ENCODE measurements around the gene STBD1. TPM values are rescaled to one million over a fixed set of nuclear protein-coding genes. Genes with fewer than 3 reads are reported as not detected.
"Not testable (repeated sequence)": the region's sequence is repeated elsewhere in the genome, so short reads cannot be mapped to it uniquely, and the experiment has no call there.

STBD1 gene
- total and polyA plus RNA-seq, 12 donors: 1.0 to 6.3 (median 3.5) TPM

DNA sequence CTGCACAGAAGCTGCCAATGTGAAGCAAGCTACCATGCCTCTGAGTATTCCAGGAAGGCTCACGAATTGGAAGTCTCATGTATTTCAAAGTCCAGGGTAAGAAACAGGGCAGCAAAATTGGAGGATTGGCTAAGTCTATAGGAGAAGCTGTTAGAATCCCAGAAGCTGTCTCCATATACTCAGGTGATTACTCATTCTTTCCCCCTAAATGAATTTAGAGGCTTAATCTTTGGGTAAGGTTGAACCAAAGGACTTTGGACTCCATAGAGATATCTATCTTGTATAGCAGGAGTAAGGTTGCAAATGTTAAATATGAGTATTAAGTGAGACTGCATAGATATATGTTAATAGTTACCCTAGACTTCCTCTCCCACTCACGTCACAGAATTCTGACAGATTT is 36.3 kb downstream of the STBD1 start:
- Histone ChIP-seq H3K9me3 (replicated peaks in 1 of 3) (no peaks in the 10 kb centered on the region), H3K27ac (no peak overlapping the region), H3K4me1 (replicated peaks in 1 of 2) (peaks cover 0 to 10% of the 10 kb centered on the region in 2 donors), H3K27me3 (no peaks in the 10 kb centered on the region), H3K36me3 (replicated peaks in 1 of 2) (no peaks in the 10 kb centered on the region), H3K4me3 (no peak overlapping the region)
- WGBS, 4 donors: 72 to 89% (median 83%) methylated on average over 2 of the region's 2 CpGs
- intact Hi-C loops (cut with DNase I): no loop called here
- no peak for DNase-seq
- TF ChIP-seq, protein P1, sequence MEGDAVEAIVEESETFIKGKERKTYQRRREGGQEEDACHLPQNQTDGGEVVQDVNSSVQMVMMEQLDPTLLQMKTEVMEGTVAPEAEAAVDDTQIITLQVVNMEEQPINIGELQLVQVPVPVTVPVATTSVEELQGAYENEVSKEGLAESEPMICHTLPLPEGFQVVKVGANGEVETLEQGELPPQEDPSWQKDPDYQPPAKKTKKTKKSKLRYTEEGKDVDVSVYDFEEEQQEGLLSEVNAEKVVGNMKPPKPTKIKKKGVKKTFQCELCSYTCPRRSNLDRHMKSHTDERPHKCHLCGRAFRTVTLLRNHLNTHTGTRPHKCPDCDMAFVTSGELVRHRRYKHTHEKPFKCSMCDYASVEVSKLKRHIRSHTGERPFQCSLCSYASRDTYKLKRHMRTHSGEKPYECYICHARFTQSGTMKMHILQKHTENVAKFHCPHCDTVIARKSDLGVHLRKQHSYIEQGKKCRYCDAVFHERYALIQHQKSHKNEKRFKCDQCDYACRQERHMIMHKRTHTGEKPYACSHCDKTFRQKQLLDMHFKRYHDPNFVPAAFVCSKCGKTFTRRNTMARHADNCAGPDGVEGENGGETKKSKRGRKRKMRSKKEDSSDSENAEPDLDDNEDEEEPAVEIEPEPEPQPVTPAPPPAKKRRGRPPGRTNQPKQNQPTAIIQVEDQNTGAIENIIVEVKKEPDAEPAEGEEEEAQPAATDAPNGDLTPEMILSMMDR (IDR thresholded peaks at IDR 0.05): no peak
- TF ChIP-seq POLR2A (IDR thresholded peaks at IDR 0.05): no peak

DNA sequence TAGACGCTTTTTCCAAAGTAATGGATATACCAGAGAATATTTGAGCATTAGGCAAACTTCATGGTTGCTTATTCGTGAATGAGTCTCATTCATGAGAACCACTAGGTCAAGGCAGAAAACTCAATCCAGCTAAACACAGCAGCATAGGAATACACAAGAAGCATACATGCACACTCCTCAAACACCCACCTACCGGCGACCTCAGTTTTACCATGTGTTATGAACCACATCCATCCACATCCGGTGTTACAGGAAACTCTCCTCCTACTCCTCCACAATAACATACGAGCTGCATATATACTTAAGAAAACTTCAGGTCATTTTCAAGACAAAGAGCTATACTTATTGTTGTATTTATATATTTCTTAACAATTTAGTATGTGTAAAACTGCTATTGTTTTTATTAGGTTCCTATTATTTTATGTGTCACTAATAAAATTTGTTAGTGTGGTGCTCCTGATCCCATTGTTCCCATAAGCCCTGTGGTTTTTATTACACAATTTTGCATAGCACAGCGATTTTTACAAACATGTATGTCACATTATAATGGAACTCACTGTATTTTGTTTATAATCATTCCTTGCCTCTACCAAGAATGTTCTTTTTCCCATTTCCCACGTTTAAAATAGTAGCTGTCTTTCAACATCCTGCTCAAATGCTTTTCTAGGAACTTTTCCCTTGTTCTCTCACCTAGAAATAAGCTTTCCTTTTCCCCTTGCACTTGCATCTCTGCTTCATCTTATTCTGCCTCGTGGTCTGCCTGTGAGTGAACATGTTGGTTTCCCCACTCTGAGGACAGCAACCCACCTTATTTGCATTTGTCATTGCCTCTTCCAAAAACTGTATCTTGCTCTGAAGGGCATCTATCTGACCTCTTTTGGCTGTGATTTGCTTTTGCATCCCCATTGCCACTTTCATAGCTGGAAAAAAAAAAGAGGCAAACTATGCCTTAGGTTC is 48.3 kb downstream of the STBD1 start:
- no peaks in the 10 kb centered on the region for H3K27me3 ChIP-seq
- no peak for DNase-seq
- no peaks in the 10 kb centered on the region for H3K4me1 ChIP-seq (replicated peaks in 1 of 2)
- TF ChIP-seq, protein P1 (IDR thresholded peaks at IDR 0.05): no peak
- no peak for TF ChIP-seq POLR2A (IDR thresholded peaks at IDR 0.05)
- intact Hi-C loops (cut with DNase I): no loop called here
- WGBS, 4 donors: 66 to 70% (median 68%) methylated on average over 9 of the region's 9 CpGs
- H3K27ac ChIP-seq: no peak overlapping the region
- no peaks in the 10 kb centered on the region for H3K36me3 ChIP-seq (replicated peaks in 1 of 2)
- no peak overlapping the region for H3K4me3 ChIP-seq
- H3K9me3 ChIP-seq (replicated peaks in 1 of 3): peaks cover 0 to under 1% (median 0%) of the 10 kb centered on the region in 3 donors

DNA sequence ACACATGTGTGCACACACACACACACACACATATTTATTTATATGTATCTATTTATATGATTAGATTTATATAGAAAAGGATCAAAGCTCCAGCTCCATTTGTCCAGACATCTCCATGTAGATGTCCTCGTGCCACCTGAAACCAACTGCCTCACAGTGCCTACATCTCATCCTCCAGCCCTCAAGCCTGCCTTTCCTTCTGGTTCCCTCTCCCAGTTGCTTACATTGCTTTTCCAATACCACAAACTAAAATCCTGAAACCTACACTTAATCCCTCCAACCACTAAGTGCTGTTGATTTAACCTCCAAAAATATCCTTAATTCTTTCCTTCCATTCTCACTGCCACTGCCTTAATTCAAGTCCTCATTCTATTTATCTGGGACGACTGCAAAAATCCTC is 51.4 kb downstream of the STBD1 start:
- Histone ChIP-seq H3K4me1 (replicated peaks in 1 of 2) (no peaks in the 10 kb centered on the region), H3K9me3 (replicated peaks in 1 of 3) (peaks cover 0 to 5% (median 0%) of the 10 kb centered on the region in 3 donors), H3K27ac (no peak overlapping the region), H3K4me3 (no peak overlapping the region), H3K36me3 (replicated peaks in 1 of 2) (no peaks in the 10 kb centered on the region), H3K27me3 (no peaks in the 10 kb centered on the region)
- TF ChIP-seq, protein P1 (IDR thresholded peaks at IDR 0.05): no peak
- TF ChIP-seq POLR2A (IDR thresholded peaks at IDR 0.05): no peak
- DNase-seq: no peak
- 64 to 81% (median 69%) methylated on average over 2 of the region's 2 CpGs for WGBS, 4 donors
- intact Hi-C loops (cut with DNase I): no loop called here

DNA sequence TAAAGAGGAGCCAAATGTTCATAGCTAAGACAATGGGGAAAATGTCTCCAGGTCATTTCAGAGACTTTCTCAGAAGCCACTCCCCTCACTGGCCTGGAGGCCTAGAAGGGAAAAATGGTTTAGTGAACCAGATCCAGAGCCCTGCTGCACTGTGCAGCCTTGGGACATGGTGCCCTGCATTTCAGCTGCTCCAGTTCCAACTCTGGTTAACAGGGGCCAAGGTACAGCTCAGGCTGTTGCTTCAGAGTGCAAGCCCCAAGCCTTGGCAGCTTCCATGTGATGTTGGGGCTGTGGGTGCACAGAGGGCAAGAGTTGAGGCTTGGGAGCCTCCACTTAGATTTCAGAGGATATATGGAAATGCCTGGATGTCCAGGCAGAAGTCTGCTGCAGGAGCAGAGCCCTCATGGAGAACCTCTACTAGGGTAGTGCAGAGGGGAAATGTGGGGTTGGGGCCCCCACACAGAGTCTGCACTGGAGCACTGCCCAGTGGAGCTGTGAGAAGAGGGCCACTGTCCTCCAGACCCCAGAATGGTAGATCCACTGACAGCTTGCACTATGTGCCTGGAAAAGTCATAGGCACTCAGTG is 53.4 kb downstream of the STBD1 start:
- H3K4me1 ChIP-seq (replicated peaks in 1 of 2); DNase-seq; H3K27ac ChIP-seq; H3K9me3 ChIP-seq (replicated peaks in 1 of 3); H3K4me3 ChIP-seq; H3K27me3 ChIP-seq; intact Hi-C loops (cut with DNase I); H3K36me3 ChIP-seq (replicated peaks in 1 of 2): not testable (repeated sequence)

Small RNA genes within 50 kb of the gene (small RNA-seq; reads per million reads assigned to genes)
- gene RNU6-1000P: 0 reads per million in 2 donors

Other genes starting within 250 kb of the STBD1 start
- gene ART3, start 232.0 kb upstream of the STBD1 start, total RNA-seq: 1 to 10 TPM in 1 of 9 donors, under 1 TPM in 1, not detected in 7; 0.70 to 1.1 TPM
- gene ART3, start 232.0 kb upstream of the STBD1 start, polyA plus RNA-seq: under 1 TPM; 0.16 to 0.88 (median 0.55) TPM
- 10 to 100 TPM; 10.8 to 37.7 (median 23.2) TPM for gene NUP54, start 158.3 kb upstream of the STBD1 start, total RNA-seq
- gene NUP54, start 158.3 kb upstream of the STBD1 start, polyA plus RNA-seq: 10 to 100 TPM; 19.5 to 22.0 (median 21.6) TPM
- gene SCARB2, start 92.9 kb upstream of the STBD1 start, total RNA-seq: 100 to 1,000 TPM; 119 to 179 (median 141) TPM
- 100 to 1,000 TPM in 1 of 3 donors, 10 to 100 TPM in 2; 41.5 to 117 (median 82.9) TPM for gene SCARB2, start 92.9 kb upstream of the STBD1 start, polyA plus RNA-seq
- 1 to 10 TPM; 2.8 to 8.0 (median 4.8) TPM for gene FAM47E, start 55.0 kb upstream of the STBD1 start, total RNA-seq
- gene FAM47E, start 55.0 kb upstream of the STBD1 start, polyA plus RNA-seq: 10 to 100 TPM in 1 of 3 donors, 1 to 10 TPM in 2; 6.9 to 23.8 (median 7.7) TPM
- gene CCDC158, start 114.4 kb downstream of the STBD1 start, total RNA-seq: under 1 TPM in 6 of 9 donors, not detected in 3; 0.07 to 0.25 (median 0.14) TPM
- gene CCDC158, start 114.4 kb downstream of the STBD1 start, polyA plus RNA-seq: under 1 TPM; 0.07 to 0.35 (median 0.08) TPM
- 10 to 100 TPM in 3 of 9 donors, 1 to 10 TPM in 6; 3.2 to 16.2 (median 9.2) TPM for gene SHROOM3, start 128.5 kb downstream of the STBD1 start, total RNA-seq
- 1 to 10 TPM; 1.1 to 8.8 (median 3.5) TPM for gene SHROOM3, start 128.5 kb downstream of the STBD1 start, polyA plus RNA-seq